Measurements from ENCODE around the gene TCHHL1. TPM values are rescaled to one million over a fixed set of nuclear protein-coding genes. Genes with fewer than 3 reads are reported as not detected.
A peak's percentile ranks its signal among the peaks of the same experiment; 100 is the strongest.

TCHHL1 gene
- total and polyA plus RNA-seq, 9 of the 15 experiments (the other 6 are each of a cell fraction or from before 2014, with no cell fraction given), result not detected

GRCh38 chr1:152071123-152071522, 17.7 kb downstream of the TCHHL1 start (continued):
- TF ChIP-seq, protein P1, sequence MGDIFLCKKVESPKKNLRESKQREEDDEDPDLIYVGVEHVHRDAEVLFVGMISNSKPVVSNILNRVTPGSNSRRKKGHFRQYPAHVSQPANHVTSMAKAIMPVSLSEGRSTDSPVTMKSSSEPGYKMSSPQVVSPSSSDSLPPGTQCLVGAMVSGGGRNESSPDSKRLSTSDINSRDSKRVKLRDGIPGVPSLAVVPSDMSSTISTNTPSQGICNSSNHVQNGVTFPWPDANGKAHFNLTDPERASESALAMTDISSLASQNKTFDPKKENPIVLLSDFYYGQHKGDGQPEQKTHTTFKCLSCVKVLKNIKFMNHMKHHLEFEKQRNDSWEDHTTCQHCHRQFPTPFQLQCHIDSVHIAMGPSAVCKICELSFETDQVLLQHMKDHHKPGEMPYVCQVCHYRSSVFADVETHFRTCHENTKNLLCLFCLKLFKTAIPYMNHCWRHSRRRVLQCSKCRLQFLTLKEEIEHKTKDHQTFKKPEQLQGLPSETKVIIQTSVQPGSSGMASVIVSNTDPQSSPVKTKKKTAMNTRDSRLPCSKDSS (IDR thresholded peaks at IDR 0.05; ENCODE audit: low read depth, partially characterized antibody), result no peak
- TF ChIP-seq HSF4 (CRISPR knock-in tag; IDR thresholded peaks at IDR 0.05; ENCODE audit: borderline replicate concordance) (no peak), CTBP1 (IDR thresholded peaks at IDR 0.05; ENCODE audit: borderline replicate concordance) (peak; percentile 79; the same call in 1 of the 2 replicates), KAT2B (IDR thresholded peaks at IDR 0.05; ENCODE audit: low read depth, low read length) (no peak), GMEB1 (CRISPR knock-in tag; IDR thresholded peaks at IDR 0.05) (no peak), ZNF696 (CRISPR knock-in tag; conservative IDR thresholded peaks at IDR 0.05) (no peak), ZFP1 (CRISPR knock-in tag; IDR thresholded peaks at IDR 0.05) (no peak), RB1 (IDR thresholded peaks at IDR 0.05; ENCODE audit: low read depth) (no peak), HMGXB4 (CRISPR knock-in tag; IDR thresholded peaks at IDR 0.05) (no peak), ZBTB26 (CRISPR knock-in tag; IDR thresholded peaks at IDR 0.05) (no peak), FOXA3 (CRISPR knock-in tag; conservative IDR thresholded peaks at IDR 0.05 in 1 of 2, IDR thresholded peaks at IDR 0.05 in 1 of 2) (no peak), NFIC (IDR thresholded peaks at IDR 0.05) (peak; percentile 42; the same call in 1 of the 2 replicates), ZBTB7A (IDR thresholded peaks at IDR 0.05; ENCODE audit: borderline replicate concordance, control insufficient read depth, low read depth, low read length) (no peak), ZNF398 (CRISPR knock-in tag; IDR thresholded peaks at IDR 0.05) (no peak), KDM4B (IDR thresholded peaks at IDR 0.05; ENCODE audit: borderline replicate concordance in 2 of 2, low read depth in 1 of 2) (no peak), ZNF584 (CRISPR knock-in tag; IDR thresholded peaks at IDR 0.05; ENCODE audit: low read depth) (0 out of 2 replicates have a peak, but pooled peaks have one; percentile 33), POLR2B (IDR thresholded peaks at IDR 0.05; ENCODE audit: low read depth, partially characterized antibody) (no peak)
- TF ChIP-seq, protein P2, sequence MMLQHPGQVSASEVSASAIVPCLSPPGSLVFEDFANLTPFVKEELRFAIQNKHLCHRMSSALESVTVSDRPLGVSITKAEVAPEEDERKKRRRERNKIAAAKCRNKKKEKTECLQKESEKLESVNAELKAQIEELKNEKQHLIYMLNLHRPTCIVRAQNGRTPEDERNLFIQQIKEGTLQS (IDR thresholded peaks at IDR 0.05), result peak; percentile 77
- TF ChIP-seq, protein P2 (CRISPR knock-in tag; conservative IDR thresholded peaks at IDR 0.05), result no peak
